ENCODE measurements around the gene MRC1. TPM values are rescaled to one million over a fixed set of nuclear protein-coding genes. Genes with fewer than 3 reads are reported as not detected.

MRC1 gene
- total and polyA plus RNA-seq, 2 donors from 2014 or later = 3.4 to 67.8 TPM

DNA sequence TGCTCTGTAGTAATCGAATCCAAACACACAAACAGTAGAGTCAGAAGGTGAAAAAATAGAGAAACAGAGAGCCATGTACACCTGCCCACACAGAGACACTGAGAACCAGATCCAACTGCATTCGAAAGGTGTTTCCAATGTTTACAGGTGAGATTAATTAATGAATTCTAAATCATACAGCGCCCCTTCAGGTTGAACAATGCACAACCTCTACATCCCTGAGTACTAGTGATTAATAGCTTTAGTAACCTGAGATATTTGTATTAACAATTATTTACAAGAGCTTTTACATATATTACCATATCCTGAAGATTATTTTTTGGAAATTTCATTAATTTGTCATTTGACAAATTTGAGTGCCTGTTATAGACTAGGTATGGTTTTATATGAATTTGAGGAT, 7.6 kb upstream of the MRC1 start:
- intact Hi-C loops (cut with DNase I) = no loop called here
- no peak overlapping the region for H3K4me3 ChIP-seq (ENCODE audit: low read length in 3 of 3)
- TF ChIP-seq, protein P1, sequence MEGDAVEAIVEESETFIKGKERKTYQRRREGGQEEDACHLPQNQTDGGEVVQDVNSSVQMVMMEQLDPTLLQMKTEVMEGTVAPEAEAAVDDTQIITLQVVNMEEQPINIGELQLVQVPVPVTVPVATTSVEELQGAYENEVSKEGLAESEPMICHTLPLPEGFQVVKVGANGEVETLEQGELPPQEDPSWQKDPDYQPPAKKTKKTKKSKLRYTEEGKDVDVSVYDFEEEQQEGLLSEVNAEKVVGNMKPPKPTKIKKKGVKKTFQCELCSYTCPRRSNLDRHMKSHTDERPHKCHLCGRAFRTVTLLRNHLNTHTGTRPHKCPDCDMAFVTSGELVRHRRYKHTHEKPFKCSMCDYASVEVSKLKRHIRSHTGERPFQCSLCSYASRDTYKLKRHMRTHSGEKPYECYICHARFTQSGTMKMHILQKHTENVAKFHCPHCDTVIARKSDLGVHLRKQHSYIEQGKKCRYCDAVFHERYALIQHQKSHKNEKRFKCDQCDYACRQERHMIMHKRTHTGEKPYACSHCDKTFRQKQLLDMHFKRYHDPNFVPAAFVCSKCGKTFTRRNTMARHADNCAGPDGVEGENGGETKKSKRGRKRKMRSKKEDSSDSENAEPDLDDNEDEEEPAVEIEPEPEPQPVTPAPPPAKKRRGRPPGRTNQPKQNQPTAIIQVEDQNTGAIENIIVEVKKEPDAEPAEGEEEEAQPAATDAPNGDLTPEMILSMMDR (IDR thresholded peaks at IDR 0.05; ENCODE audit: borderline replicate concordance, extremely low read depth, insufficient read depth) = no peak
- H3K27ac ChIP-seq (ENCODE audit: low read depth in 2 of 2, low read length in 2 of 2) = no peak overlapping the region
- H3K9ac ChIP-seq (ENCODE audit: low read length in 3 of 3) = no peak overlapping the region
- H3K36me3 ChIP-seq (ENCODE audit: control insufficient read depth in 2 of 3, insufficient read depth in 3 of 3, low read length in 3 of 3) = no peaks in the 10 kb centered on the region
- no peak for DNase-seq
- peaks cover 0 to 6% (median 0%) of the 10 kb centered on the region in 3 donors for H3K9me3 ChIP-seq (ENCODE audit: control insufficient read depth in 2 of 3, insufficient read depth in 1 of 3, low read length in 3 of 3)
- no peaks in the 10 kb centered on the region for H3K27me3 ChIP-seq (ENCODE audit: control insufficient read depth, insufficient read depth, low read length)
- no peak for FAIRE-seq
- H3K4me1 ChIP-seq (ENCODE audit: control insufficient read depth in 2 of 3, insufficient read depth in 2 of 3, low read depth in 1 of 3, low read length in 3 of 3) = no peaks in the 10 kb centered on the region

DNA sequence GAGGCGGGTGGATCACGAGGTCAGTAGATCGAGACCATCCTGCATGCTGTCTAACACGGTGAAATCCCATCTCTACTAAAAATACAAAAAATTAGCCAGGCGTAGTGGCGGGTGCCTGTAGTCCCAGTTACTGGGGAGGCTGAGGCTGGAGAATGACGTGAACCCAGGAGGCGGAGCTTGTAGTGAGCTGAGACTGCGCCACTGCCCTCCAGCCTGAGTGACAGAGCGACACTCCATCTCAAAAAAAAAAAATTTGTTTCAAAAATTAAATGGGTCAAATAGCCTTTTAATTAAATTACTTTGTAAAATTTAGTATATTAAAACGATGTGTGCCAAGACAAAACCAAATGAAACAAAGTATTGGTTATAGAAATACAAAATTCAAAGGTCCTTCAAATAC, 6.8 kb upstream of the MRC1 start:
- FAIRE-seq (no peak), DNase-seq (no peak)
- no peaks in the 10 kb centered on the region for H3K36me3 ChIP-seq (ENCODE audit: control insufficient read depth in 2 of 3, insufficient read depth in 3 of 3, low read length in 3 of 3)
- no peak overlapping the region for H3K27ac ChIP-seq (ENCODE audit: low read depth in 2 of 2, low read length in 2 of 2)
- H3K4me1 ChIP-seq (ENCODE audit: control insufficient read depth in 2 of 3, insufficient read depth in 2 of 3, low read depth in 1 of 3, low read length in 3 of 3) = no peaks in the 10 kb centered on the region
- TF ChIP-seq, protein P1 (IDR thresholded peaks at IDR 0.05; ENCODE audit: borderline replicate concordance, extremely low read depth, insufficient read depth) = no peak
- intact Hi-C loops (cut with DNase I) = no loop called here
- peaks cover 0 to 6% (median 0%) of the 10 kb centered on the region in 3 donors for H3K9me3 ChIP-seq (ENCODE audit: control insufficient read depth in 2 of 3, insufficient read depth in 1 of 3, low read length in 3 of 3)
- no peak overlapping the region for H3K4me3 ChIP-seq (ENCODE audit: low read length in 3 of 3)
- H3K27me3 ChIP-seq (ENCODE audit: control insufficient read depth, insufficient read depth, low read length) = no peaks in the 10 kb centered on the region
- no peak overlapping the region for H3K9ac ChIP-seq (ENCODE audit: low read length in 3 of 3)

DNA sequence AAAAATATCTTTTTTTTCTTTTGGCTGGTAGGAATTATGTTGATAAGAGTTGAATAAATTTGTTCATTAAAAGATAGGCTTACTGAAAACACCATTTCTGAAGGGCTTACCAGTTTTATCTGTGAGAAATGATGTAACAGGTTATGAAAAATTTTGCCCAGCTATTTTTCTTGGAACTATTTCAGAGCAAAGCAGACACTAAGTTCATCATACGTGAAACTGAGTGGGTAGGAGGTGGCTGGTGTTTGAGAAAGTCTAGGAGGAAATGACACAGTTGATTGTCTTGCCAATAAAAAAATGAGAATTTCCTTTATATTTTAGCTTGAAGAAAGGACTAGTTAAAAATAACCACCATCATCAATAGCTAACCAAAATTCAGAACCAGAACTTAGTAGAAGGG, 6.2 kb upstream of the MRC1 start:
- H3K27me3 ChIP-seq (ENCODE audit: control insufficient read depth, insufficient read depth, low read length) = no peaks in the 10 kb centered on the region
- peaks cover 0 to 6% (median 0%) of the 10 kb centered on the region in 3 donors for H3K9me3 ChIP-seq (ENCODE audit: control insufficient read depth in 2 of 3, insufficient read depth in 1 of 3, low read length in 3 of 3)
- no peak for FAIRE-seq
- no peak overlapping the region for H3K4me3 ChIP-seq (ENCODE audit: low read length in 3 of 3)
- no peaks in the 10 kb centered on the region for H3K36me3 ChIP-seq (ENCODE audit: control insufficient read depth in 2 of 3, insufficient read depth in 3 of 3, low read length in 3 of 3)
- no peaks in the 10 kb centered on the region for H3K4me1 ChIP-seq (ENCODE audit: control insufficient read depth in 2 of 3, insufficient read depth in 2 of 3, low read depth in 1 of 3, low read length in 3 of 3)
- intact Hi-C loops (cut with DNase I) = no loop called here
- no peak overlapping the region for H3K9ac ChIP-seq (ENCODE audit: low read length in 3 of 3)
- H3K27ac ChIP-seq (ENCODE audit: low read depth in 2 of 2, low read length in 2 of 2) = no peak overlapping the region
- no peak for DNase-seq
- TF ChIP-seq, protein P1 (IDR thresholded peaks at IDR 0.05; ENCODE audit: borderline replicate concordance, extremely low read depth, insufficient read depth) = no peak

DNA sequence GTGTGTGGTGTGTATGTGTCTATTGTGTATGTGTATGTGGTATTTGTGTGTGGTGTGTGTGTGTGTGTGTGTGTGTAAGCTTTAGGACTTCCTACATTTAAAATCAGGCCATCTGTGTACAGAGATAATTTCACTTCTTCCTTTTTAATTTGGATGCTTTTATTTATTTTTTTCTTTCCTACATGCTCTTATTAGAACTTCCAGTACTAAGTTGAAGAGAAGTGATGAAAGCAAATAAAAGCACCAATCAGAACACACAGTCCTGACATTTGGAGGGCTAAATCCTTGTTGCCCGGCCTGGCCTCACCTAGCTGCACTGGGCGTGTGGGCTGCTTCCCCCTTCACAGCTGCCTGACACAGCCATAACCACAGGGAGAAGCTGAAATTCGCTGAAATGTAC, 3.8 kb upstream of the MRC1 start:
- no peak for FAIRE-seq

More for the DNA sequence above, 3.8 kb upstream of the MRC1 start:
- DNase-seq = no peak
- intact Hi-C loops (cut with DNase I) = no loop called here
- Histone ChIP-seq H3K4me3 (ENCODE audit: low read length in 3 of 3) (no peak overlapping the region), H3K36me3 (ENCODE audit: control insufficient read depth in 2 of 3, insufficient read depth in 3 of 3, low read length in 3 of 3) (no peaks in the 10 kb centered on the region), H3K9ac (ENCODE audit: low read length in 3 of 3) (no peak overlapping the region), H3K27me3 (ENCODE audit: control insufficient read depth, insufficient read depth, low read length) (no peaks in the 10 kb centered on the region), H3K4me1 (ENCODE audit: control insufficient read depth in 2 of 3, insufficient read depth in 2 of 3, low read depth in 1 of 3, low read length in 3 of 3) (no peaks in the 10 kb centered on the region), H3K9me3 (ENCODE audit: control insufficient read depth in 2 of 3, insufficient read depth in 1 of 3, low read length in 3 of 3) (peaks cover 0 to 6% (median 0%) of the 10 kb centered on the region in 3 donors), H3K27ac (ENCODE audit: low read depth in 2 of 2, low read length in 2 of 2) (no peak overlapping the region)
- TF ChIP-seq, protein P1 (IDR thresholded peaks at IDR 0.05; ENCODE audit: borderline replicate concordance, extremely low read depth, insufficient read depth) = no peak
